Smooth muscle cell (in vitro differentiated cells): ENCODE results near the gene BANK1. TPM values are rescaled to one million over a fixed set of nuclear protein-coding genes. Genes with fewer than 3 reads are reported as not detected.

ENCODE experiments used
- DNase-seq: peaks from one replicate; lab custom pipeline; 2025; ENCODE audit not compliant: unreplicated experiment; lab: John Stamatoyannopoulos, UW
- H2AFZ ChIP-seq: fragments of 200-600 bp; sonication (generic); 2 replicates; pipeline ENCODE4 v1.6.0; 2016; ENCODE audit warnings: antibody characterized with exemption, low read depth, mild to moderate bottlenecking
- H3F3A ChIP-seq: fragments of 200-600 bp; sonication (generic); 2 replicates; pipeline ENCODE4 v1.6.0; 2017; ENCODE audit warnings: antibody characterized with exemption, low read depth
- H3K27ac ChIP-seq: fragments of 200-600 bp; sonication (generic); 2 replicates; pipeline ENCODE4 v1.5.1; 2016; ENCODE audit warnings: low read depth, mild to moderate bottlenecking
- H3K27me3 ChIP-seq: fragments of 200-600 bp; sonication (generic); 2 replicates; pipeline ENCODE4 v1.6.1; 2016; ENCODE audit warnings: low read depth, mild to moderate bottlenecking
- H3K36me3 ChIP-seq: fragments of 200-600 bp; sonication (generic); 2 replicates; pipeline ENCODE4 v1.5.1; 2016; ENCODE audit warnings: low read depth
- H3K4me1 ChIP-seq: fragments of 200-600 bp; sonication (generic); 2 replicates; pipeline ENCODE4 v1.5.1; 2016; ENCODE audit warnings: low read depth
- H3K4me2 ChIP-seq: fragments of 200-600 bp; sonication (generic); 2 replicates; pipeline ENCODE4 v1.6.0; 2016; ENCODE audit warnings: mild to moderate bottlenecking
- H3K4me3 ChIP-seq: fragments of 200-600 bp; sonication (generic); 2 replicates; pipeline ENCODE4 v1.5.1; 2016; ENCODE audit warnings: mild to moderate bottlenecking
- H3K79me2 ChIP-seq: fragments of 200-600 bp; sonication (generic); 2 replicates; pipeline ENCODE4 v1.6.0; 2016; ENCODE audit warnings: low read depth, mild to moderate bottlenecking
- H3K9ac ChIP-seq: fragments of 200-600 bp; sonication (generic); 2 replicates; pipeline ENCODE4 v1.6.0; 2016; ENCODE audit warnings: low read depth
- H3K9me3 ChIP-seq: fragments of 200-600 bp; sonication (generic); replicated peaks from 2 replicates; pipeline ENCODE4 v1.5.1; 2016; ENCODE audit warnings: low read depth
- H4K20me1 ChIP-seq: fragments of 200-600 bp; sonication (generic); 2 replicates; pipeline ENCODE4 v1.6.0; 2016; ENCODE audit warnings: low read depth
- WGBS: methylation state at CpG from one replicate; pipeline ENCODE4 v1.1.7; 2016; ENCODE audit warnings: low lambda C conversion rate; 5-methylcytosine and 5-hydroxymethylcytosine counted together
- polyA plus RNA-seq: library from polyadenylated mRNA; unstranded; fragments of >200 nt; fragmentation: Nextera tagmentation; extraction: Ambion mirVana; gene quantifications from 2 replicates; pipeline ENCODE4 v1.2.1, GENCODE V29; 2016
- total RNA-seq: library from RNA; depleted of rRNA; stranded (reverse); fragments of >200 nt; gene quantifications from 2 replicates; pipeline ENCODE4 v1.2.3, GENCODE V29; 2014
- TF ChIP-seq, protein P1 (sequence below): fragments of 200-600 bp; sonication (generic); IDR thresholded peaks from 2 replicates; pipeline ENCODE4 v1.5.1; 2017; ENCODE audit warnings: borderline replicate concordance, mild to moderate bottlenecking, antibody characterized with exemption; ENCODE audit not compliant: insufficient read depth, poor library complexity, severe bottlenecking

The BANK1 gene
- total and polyA plus RNA-seq, 2 experiments from 2014 or later: 0.54 to 1.5 TPM

DNA sequence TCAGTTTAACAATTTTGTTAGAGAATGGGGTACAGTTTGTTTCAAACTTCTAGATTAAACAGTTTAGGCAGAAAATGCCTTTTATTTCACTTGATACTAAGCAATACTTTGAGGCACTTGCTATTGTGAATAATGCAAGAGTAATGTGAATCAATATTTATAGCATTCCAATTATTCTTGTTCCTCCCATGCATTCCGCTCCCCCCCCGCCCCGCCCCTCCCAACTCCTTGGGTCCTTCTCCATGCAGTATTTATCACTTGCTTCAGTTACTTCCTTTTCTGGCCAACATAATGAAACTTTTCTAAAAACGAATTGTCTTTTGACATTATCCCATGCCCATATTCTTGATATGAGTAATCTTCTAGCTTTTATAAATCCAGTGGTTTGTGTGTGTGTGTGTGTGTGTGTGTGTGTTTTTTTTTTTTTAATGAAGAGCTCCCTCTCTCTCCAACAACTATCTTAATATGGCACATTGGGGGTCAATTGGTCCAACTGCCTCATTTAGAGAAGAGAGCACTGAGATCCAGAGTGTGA, 1.6 kb downstream of the BANK1 start:
- Histone ChIP-seq H3K79me2 (no peaks in the 10 kb centered on the region), H4K20me1 (no peaks in the 10 kb centered on the region), H2AFZ (no peak overlapping the region), H3K4me1 (no peaks in the 10 kb centered on the region), H3K4me3 (no peak overlapping the region), H3K27me3 (no peaks in the 10 kb centered on the region), H3F3A (no peaks in the 10 kb centered on the region), H3K9ac (no peak overlapping the region), H3K36me3 (no peaks in the 10 kb centered on the region), H3K4me2 (no peak overlapping the region), H3K27ac (no peak overlapping the region), H3K9me3 (no peaks in the 10 kb centered on the region)
- WGBS: 92% methylated on average over 4 of the region's 4 CpGs
- TF ChIP-seq, protein P1, sequence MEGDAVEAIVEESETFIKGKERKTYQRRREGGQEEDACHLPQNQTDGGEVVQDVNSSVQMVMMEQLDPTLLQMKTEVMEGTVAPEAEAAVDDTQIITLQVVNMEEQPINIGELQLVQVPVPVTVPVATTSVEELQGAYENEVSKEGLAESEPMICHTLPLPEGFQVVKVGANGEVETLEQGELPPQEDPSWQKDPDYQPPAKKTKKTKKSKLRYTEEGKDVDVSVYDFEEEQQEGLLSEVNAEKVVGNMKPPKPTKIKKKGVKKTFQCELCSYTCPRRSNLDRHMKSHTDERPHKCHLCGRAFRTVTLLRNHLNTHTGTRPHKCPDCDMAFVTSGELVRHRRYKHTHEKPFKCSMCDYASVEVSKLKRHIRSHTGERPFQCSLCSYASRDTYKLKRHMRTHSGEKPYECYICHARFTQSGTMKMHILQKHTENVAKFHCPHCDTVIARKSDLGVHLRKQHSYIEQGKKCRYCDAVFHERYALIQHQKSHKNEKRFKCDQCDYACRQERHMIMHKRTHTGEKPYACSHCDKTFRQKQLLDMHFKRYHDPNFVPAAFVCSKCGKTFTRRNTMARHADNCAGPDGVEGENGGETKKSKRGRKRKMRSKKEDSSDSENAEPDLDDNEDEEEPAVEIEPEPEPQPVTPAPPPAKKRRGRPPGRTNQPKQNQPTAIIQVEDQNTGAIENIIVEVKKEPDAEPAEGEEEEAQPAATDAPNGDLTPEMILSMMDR: no peak
- no peak for DNase-seq

DNA sequence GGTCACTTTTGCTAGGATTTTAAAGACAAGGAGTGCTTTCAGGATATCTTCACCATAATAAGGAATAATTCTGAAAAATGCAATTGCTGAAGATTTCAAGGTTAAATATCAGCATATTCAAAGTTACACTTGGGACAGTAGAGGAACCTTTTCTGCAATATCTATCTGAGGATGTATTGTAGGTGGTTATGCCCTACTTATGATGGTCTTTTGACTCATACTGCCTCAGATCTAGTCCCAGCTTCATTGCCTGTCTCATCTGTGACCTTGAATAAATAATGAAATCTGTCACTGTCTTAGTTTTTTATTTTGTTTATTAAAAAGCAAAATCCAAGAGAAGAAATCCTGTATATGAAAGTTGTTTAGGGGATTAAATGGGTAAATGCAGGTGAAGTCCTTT, 2.9 kb downstream of the BANK1 start:
- no peaks in the 10 kb centered on the region for H3K36me3 ChIP-seq
- no peaks in the 10 kb centered on the region for H3F3A ChIP-seq
- H3K9me3 ChIP-seq: no peaks in the 10 kb centered on the region
- no peaks in the 10 kb centered on the region for H3K27me3 ChIP-seq
- H3K4me1 ChIP-seq: no peaks in the 10 kb centered on the region
- TF ChIP-seq, protein P1: no peak
- H3K9ac ChIP-seq: no peak overlapping the region
- H3K27ac ChIP-seq: no peak overlapping the region
- H2AFZ ChIP-seq: no peak overlapping the region
- no peaks in the 10 kb centered on the region for H3K79me2 ChIP-seq
- DNase-seq: no peak
- H4K20me1 ChIP-seq: no peaks in the 10 kb centered on the region
- no peak overlapping the region for H3K4me2 ChIP-seq
- no peak overlapping the region for H3K4me3 ChIP-seq

DNA sequence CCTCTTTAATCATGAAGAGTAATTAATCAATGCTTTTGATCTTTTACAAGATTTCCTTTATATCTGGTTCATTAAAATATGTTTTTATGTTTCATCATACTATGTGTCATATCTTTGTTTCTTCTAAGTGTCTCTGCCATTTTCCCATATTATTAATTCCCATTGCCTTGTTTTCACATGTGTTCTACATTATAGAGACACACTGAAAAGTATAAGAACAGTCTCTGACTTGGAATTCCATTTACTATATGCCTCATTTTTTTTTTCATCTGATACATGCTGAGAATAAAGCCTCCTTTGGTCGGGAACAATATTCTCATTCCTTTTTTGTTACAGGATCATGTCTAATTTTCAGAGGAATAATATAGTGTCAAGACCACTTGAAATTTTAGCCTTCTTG, 4.3 kb downstream of the BANK1 start:
- no peaks in the 10 kb centered on the region for H3K27me3 ChIP-seq
- H4K20me1 ChIP-seq: no peaks in the 10 kb centered on the region
- no peaks in the 10 kb centered on the region for H3K4me1 ChIP-seq
- DNase-seq: no peak
- H3K27ac ChIP-seq: no peak overlapping the region
- TF ChIP-seq, protein P1: no peak
- no peak overlapping the region for H3K9ac ChIP-seq
- no peak overlapping the region for H2AFZ ChIP-seq
- no peaks in the 10 kb centered on the region for H3K36me3 ChIP-seq
- WGBS: 89% methylated on average over 1 of the region's 1 CpG
- H3K4me2 ChIP-seq: no peak overlapping the region
- H3F3A ChIP-seq: no peaks in the 10 kb centered on the region
- H3K4me3 ChIP-seq: no peak overlapping the region
- no peaks in the 10 kb centered on the region for H3K79me2 ChIP-seq
- no peaks in the 10 kb centered on the region for H3K9me3 ChIP-seq

DNA sequence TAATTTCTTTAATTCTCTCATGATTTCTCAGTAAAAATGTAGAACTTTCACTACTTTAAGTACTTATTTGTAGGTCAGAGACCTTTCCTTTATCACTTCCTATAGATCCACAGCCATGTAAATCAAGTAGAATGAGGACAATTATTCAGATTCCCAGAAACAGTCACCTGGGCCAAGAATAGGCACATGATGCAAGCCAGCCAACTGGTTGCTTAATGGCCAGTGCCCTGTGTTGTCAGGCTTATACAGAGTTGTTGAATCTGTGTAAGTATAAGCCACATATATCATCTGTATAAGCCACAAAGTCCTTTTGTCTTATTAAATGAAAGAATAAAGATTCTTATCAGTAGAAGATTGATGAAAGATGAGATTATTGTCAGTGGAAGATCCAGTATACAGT, 5.2 kb downstream of the BANK1 start:
- Histone ChIP-seq H2AFZ (no peak overlapping the region), H4K20me1 (no peaks in the 10 kb centered on the region), H3K27me3 (no peaks in the 10 kb centered on the region), H3F3A (no peaks in the 10 kb centered on the region), H3K36me3 (no peaks in the 10 kb centered on the region), H3K9me3 (no peaks in the 10 kb centered on the region), H3K4me3 (no peak overlapping the region), H3K9ac (no peak overlapping the region), H3K27ac (no peak overlapping the region), H3K4me2 (no peak overlapping the region), H3K4me1 (no peaks in the 10 kb centered on the region), H3K79me2 (no peaks in the 10 kb centered on the region)
- DNase-seq: no peak
- TF ChIP-seq, protein P1: no peak
